Activated T-cell treated with anti-CD3 and anti-CD28 coated beads, Interleukin-2, amount 50 U/mL, for 24 hours (primary cell): ENCODE measurements around the gene SACS.
"Not testable (repeated sequence)": the region's sequence is repeated elsewhere in the genome, so short reads cannot be mapped to it uniquely, and the experiment has no call there.

Source experiments
- DNase-seq: peaks from one replicate; pipeline ENCODE4 v3.0.0-alpha.2; 2020
- H3K27ac Mint-ChIP-seq: 2 replicates; pipeline ENCODE4 v1.8.0; 2020; ENCODE audit warnings: mild to moderate bottlenecking, mixed read lengths
- H3K27me3 Mint-ChIP-seq: 2 replicates; pipeline ENCODE4 v1.8.0; 2020; ENCODE audit warnings: mixed read lengths
- H3K36me3 Mint-ChIP-seq: 2 replicates; pipeline ENCODE4 v1.8.0; 2020; ENCODE audit warnings: low read depth, mixed read lengths
- H3K4me1 Mint-ChIP-seq: 2 replicates; pipeline ENCODE4 v1.8.0; 2020; ENCODE audit warnings: low read depth, mixed read lengths
- H3K4me3 Mint-ChIP-seq: 2 replicates; pipeline ENCODE4 v1.8.0; 2020; ENCODE audit warnings: mild to moderate bottlenecking, moderate library complexity, mixed read lengths
- H3K9me3 Mint-ChIP-seq: 2 replicates; pipeline ENCODE4 v1.8.0; 2020; ENCODE audit warnings: mixed read lengths

The SACS gene

DNA sequence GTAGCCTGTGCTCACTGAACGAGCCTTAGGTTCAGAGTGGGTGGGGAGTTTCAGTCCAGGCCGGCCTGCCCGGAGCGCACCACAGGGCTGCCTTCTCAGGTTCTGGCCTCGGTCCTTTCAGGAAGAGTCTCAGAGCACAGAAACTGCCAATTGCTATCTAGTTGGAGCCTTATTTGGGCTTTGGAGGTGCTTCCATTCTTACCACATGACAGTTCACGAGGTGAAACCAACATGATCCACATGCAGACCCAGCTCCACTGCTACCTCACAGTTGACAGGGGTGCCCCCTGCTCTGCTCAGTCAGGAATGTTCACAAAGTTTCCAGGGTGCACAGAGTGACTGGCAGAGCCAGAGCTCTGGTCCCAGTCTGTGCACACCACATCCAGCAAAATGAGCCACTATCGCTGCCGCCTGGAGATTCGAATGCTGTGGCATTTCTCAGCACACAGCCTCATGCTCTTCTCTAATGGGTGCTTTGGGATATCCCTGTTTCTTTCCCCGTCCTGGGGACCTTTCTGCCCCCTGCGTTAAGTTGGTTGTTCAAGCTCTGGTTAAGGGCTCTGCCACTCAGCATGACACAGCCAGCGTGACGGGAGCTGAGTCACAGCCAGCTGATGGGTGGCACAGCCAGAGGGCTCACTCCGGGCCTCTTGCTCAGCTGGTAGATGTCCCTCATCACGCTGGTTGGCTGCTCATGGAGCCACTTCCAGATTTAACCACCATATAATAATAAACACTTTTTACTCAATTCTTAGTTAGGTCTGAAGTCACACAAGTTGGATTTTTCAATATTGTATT lies 7.5 kb upstream of the SACS start:
- Mint-ChIP-seq H3K36me3 (no peaks in the 10 kb centered on the region), H3K27me3 (no peaks in the 10 kb centered on the region), H3K9me3 (no peaks in the 10 kb centered on the region), H3K27ac (no peak overlapping the region), H3K4me3 (no peak overlapping the region), H3K4me1 (peaks cover 2% of the 10 kb centered on the region)
- no peak for DNase-seq

DNA sequence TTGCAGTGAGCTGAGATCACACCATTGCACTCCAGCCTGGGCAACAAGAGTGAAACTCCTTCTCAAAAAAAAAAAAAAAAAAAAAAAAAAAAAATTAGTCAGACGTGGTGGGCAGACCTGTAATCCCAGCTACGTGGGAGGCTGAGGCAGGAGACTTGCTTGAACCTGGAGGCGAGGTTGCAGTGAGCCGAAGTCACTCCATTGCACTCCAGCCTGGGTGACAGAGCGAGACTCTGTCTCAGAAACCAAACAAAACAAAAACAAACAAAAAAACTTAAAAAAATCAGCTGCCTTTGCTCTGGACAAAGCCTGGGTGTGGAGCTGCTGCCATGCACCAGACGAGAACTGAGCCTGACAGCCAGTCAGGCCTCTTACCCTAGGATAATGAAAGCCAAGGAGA lies 6.8 kb upstream of the SACS start:
- H3K27me3 Mint-ChIP-seq, H3K27ac Mint-ChIP-seq, H3K4me3 Mint-ChIP-seq, H3K9me3 Mint-ChIP-seq, DNase-seq, H3K36me3 Mint-ChIP-seq, H3K4me1 Mint-ChIP-seq: not testable (repeated sequence)

DNA sequence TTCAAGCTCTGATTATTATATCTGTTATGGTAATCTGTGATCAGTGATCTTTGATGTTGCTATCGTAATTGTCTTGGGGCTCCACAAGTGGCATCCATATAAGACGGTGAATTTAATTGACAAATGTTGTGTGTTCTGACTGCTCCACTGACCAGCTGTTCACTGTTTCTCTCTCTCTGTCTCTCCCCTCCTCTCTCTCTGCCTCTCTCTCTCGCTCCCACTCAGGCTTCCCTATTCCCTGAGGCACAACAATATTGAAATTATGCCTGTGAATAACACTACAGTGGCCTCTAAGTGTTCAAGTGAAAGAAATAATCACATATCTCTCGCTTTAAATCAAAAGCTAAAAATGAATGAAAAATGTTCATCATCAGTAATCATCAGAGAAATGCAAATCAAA lies 4.4 kb upstream of the SACS start:
- DNase-seq: no peak
- Mint-ChIP-seq H3K4me1 (peaks cover 4% of the 10 kb centered on the region), H3K9me3 (no peaks in the 10 kb centered on the region), H3K36me3 (no peaks in the 10 kb centered on the region), H3K27ac (no peak overlapping the region), H3K27me3 (peaks cover 15% of the 10 kb centered on the region), H3K4me3 (no peak overlapping the region)

DNA sequence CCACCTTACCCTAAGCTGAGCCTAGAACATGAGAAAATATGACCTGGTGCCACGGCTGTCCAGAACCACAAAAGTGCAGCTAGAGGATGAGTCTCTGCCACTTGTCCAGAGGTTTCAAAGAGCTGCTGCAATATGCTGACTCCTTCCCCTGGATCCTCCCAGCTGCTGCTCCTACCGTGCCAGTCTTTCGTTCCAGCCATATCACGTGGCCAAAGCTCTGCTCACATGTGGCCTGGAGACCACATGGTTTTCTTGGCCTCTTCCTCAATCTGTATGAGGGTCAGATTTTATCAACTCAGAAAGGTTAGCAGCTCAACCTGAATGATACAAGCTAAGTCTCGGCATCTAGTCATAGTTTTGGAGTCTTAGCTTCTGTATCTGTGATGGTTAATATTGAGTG lies 3.2 kb upstream of the SACS start:
- Mint-ChIP-seq H3K4me1 (peaks cover 4% of the 10 kb centered on the region), H3K27me3 (peaks cover 21% of the 10 kb centered on the region), H3K9me3 (no peaks in the 10 kb centered on the region), H3K36me3 (no peaks in the 10 kb centered on the region), H3K27ac (no peak overlapping the region), H3K4me3 (no peak overlapping the region)
- DNase-seq: no peak

DNA sequence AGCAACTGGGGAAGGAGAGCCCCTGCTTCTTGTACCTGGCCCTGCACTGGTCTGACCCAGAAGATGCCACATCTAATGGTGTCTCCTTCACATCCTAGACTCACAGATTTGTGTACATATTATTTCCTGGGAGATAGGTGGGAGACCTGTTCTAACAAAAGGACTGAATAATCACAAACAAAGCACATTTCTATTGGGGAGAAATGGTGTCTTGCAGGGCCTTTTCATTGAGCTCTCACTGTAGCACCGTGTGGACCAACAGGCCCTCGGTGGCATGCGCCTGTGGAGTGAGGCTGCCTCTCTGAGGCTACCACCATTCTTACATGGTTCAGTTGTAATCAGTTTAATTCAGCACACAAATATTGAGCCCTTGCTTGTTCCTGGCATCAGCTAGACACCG lies 989 bp upstream of the SACS start:
- Mint-ChIP-seq H3K36me3 (no peaks in the 10 kb centered on the region), H3K9me3 (no peaks in the 10 kb centered on the region), H3K27me3 (peaks cover 37% of the 10 kb centered on the region), H3K27ac (no peak overlapping the region), H3K4me3 (no peak overlapping the region), H3K4me1 (peaks cover 4% of the 10 kb centered on the region)
- no peak for DNase-seq

DNA sequence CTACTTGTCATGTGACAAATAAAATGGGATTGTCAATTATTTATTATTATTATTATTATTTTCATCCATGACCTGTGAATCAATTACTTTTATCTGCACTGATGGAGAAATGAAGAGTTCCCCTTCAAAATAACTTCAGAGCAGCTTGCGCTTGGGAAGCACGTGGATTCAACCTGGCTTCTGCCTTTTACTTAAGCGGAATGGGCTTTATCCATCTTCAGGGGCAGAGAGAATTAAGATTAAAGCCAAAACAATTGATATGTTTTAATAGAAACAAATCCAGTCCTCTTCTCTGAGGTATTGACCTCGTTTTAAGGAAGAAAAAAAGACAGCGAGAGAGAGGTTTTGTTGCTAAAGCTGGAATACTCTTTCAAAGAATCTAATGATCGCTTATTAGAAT lies 876 bp downstream of the SACS start:
- Mint-ChIP-seq H3K36me3 (no peaks in the 10 kb centered on the region), H3K4me1 (peaks cover 4% of the 10 kb centered on the region), H3K27ac (no peak overlapping the region), H3K27me3 (peaks cover 44% of the 10 kb centered on the region), H3K4me3 (no peak overlapping the region), H3K9me3 (no peaks in the 10 kb centered on the region)
- no peak for DNase-seq

DNA sequence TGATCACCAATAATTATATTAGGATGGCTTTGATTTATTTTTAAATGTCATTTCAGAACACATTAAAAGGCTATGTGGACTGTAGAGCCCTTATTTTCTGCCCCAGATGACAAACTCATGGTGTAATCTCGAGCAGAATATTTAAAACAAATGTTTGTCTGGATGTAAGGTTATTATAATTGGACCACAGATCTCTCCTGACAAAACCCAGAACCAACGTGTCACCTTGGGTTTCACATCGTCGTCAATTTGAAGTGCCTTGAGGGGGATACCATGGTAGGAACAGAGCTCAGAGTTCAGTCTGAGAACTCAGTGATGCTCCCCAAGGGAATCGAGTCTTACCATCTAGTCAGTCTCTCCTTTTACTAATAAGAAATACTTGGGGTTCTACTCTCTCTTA lies 2.8 kb downstream of the SACS start:
- H3K9me3 Mint-ChIP-seq: no peaks in the 10 kb centered on the region
- H3K27me3 Mint-ChIP-seq: peaks cover 44% of the 10 kb centered on the region
- no peak overlapping the region for H3K27ac Mint-ChIP-seq
- peaks cover 4% of the 10 kb centered on the region for H3K4me1 Mint-ChIP-seq
- no peak overlapping the region for H3K4me3 Mint-ChIP-seq
- DNase-seq: no peak
- no peaks in the 10 kb centered on the region for H3K36me3 Mint-ChIP-seq

DNA sequence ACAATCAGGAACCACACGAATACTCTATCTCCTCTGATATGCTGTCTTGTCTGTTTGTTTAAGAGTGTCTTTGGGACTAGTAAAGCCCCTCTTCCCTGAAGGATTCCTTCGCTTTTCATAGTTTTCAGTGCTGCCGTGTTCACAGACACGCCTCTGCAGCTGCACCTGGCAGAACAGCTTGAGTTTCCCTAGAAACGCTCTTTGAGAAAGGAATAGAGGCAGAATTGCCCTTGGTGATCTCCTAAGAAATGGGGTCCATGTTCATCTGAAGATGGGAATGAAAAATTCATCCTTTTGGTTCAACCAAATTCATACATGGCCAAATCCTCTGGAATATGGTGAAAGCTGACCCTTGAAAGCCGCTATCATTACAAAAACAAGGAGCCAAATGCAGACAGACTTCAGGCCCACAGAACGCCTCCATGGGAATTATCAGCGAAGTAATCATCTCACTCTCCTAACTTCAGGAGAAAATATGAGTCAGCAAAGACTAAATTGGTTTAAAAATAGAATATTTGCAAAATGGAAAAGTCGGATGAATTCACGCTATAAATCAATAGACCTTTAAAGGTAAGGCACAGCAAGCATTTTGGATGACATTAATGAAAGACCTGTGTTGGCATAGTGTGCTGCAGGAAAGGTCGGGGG lies 5.5 kb downstream of the SACS start:
- H3K9me3 Mint-ChIP-seq: no peaks in the 10 kb centered on the region
- DNase-seq: no peak
- H3K27me3 Mint-ChIP-seq: peaks cover 30% of the 10 kb centered on the region
- no peaks in the 10 kb centered on the region for H3K36me3 Mint-ChIP-seq
- H3K27ac Mint-ChIP-seq: no peak overlapping the region
- H3K4me1 Mint-ChIP-seq: peaks cover under 1% of the 10 kb centered on the region
- no peak overlapping the region for H3K4me3 Mint-ChIP-seq

DNA sequence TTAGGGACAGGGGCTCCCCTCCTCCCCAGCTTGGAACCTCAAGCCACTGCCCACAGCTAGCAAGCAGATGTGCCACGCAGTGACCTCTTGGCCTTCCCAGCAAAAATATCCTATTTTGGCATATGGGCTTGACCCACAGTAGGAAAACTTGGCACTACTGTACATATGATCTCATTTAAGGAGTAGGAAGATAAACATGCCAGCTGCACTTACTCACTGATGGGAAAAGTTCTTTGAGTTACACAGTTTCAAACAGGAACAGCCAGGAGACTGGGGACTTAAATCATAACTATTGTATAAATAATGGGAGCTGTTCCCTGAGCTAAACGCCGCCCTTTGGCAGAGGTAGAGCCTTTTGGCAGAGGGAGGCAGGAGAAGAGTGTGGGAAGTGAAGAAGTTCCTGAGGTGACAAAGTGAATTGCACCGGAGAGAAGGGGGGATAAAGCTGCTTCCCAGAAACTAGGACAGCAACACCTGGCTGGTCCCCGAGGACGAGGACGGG lies 6.1 kb downstream of the SACS start:
- Mint-ChIP-seq H3K9me3 (no peaks in the 10 kb centered on the region), H3K27me3 (peaks cover 29% of the 10 kb centered on the region), H3K4me1 (no peaks in the 10 kb centered on the region), H3K4me3 (no peak overlapping the region), H3K27ac (no peak overlapping the region), H3K36me3 (no peaks in the 10 kb centered on the region)
- DNase-seq: no peak

DNA sequence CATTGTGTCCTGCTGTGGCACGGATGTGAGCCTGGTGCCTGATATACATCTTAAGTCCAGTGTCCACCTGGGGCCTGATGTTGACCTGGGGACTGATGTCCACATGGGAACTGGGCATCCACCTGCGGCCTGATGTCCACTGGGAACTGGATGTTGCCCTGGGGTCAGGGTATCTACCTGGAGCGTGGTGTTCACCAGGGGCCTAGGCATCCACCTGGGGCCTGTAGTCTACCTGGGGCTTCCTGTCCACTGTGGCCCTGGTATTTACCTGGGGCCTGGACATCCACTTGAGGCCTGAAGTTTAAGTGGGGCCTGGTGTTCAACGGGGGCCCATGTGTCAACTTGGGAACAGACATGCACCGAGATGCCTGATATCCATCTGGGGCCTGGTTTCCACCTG lies 11.9 kb downstream of the SACS start:
- no peak overlapping the region for H3K27ac Mint-ChIP-seq
- no peaks in the 10 kb centered on the region for H3K9me3 Mint-ChIP-seq

DNA sequence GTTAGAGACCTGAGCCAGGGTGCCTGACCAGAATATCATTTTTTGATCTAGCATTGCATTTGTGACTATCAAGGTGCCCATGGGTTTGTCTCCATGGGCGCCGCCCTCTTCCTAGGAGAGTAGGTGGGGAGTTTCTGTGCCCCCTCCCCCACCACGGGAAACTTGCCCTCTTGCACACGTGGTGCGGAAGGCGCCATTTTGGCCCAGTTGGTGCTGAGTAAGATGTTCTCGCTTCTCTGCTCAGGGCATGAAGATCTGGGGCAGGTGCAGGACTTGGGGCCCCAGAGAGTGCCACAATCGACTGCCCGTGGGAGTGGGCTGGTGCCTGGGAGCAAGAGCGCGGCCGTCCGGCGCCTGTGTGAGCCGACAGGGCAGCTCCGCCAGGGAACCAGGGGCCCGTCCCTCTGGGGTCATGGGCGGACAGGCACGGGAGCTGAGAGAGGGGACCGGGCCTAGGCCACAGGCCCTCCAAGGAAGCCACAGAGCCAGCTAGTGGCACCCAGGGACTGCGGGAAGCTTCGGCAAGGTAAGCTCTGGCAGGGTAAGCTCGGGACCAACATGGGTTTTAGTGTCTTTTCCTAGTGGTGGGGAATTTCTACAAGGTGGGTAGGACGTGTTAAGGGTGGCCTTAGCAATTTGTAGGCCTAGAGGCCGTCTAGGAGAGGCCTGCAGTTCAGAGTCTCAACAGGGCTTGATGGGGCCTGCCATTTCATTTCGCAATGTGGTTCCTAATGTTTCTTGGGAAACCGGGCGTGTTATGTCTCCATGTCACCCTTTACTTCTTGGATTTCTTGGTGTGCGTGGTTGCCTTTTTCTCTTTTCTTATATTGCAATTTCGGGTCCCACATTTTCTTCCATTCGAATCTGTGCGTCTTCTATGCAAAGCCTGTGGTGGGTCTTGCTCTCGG lies 14.5 kb downstream of the SACS start:
- Mint-ChIP-seq H3K36me3 (no peaks in the 10 kb centered on the region), H3K27me3 (no peaks in the 10 kb centered on the region), H3K4me3 (no peak overlapping the region), H3K27ac (no peak overlapping the region), H3K4me1 (no peaks in the 10 kb centered on the region), H3K9me3 (no peaks in the 10 kb centered on the region)
- DNase-seq: no peak

More for the DNA sequence above, 11.9 kb downstream of the SACS start:
- Mint-ChIP-seq H3K27me3 (no peaks in the 10 kb centered on the region), H3K4me1 (no peaks in the 10 kb centered on the region), H3K4me3 (no peak overlapping the region), H3K36me3 (no peaks in the 10 kb centered on the region)
- no peak for DNase-seq

DNA sequence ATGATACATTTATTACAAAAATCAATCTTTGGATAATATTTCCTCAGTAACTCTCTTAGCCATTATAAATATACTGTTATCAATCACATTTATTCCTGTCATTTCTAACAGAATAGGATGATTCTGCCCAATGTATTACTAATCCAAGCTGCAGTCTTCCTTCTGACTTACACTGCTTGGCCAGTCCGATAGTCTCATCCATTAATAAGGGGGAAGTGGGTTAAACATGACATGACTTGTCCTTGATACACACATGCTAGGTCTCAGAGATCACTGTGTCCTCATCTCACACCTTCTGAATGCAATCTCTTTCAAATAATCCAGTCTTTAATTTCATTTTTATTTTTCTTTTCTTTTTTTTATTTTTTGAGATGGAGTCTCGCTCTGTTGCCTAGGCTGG lies 18.8 kb downstream of the SACS start:
- H3K4me1 Mint-ChIP-seq: no peaks in the 10 kb centered on the region
- no peaks in the 10 kb centered on the region for H3K9me3 Mint-ChIP-seq
- H3K36me3 Mint-ChIP-seq: no peaks in the 10 kb centered on the region
- peaks cover 6% of the 10 kb centered on the region for H3K27me3 Mint-ChIP-seq
- H3K4me3 Mint-ChIP-seq: no peak overlapping the region
- DNase-seq: no peak
- no peak overlapping the region for H3K27ac Mint-ChIP-seq

DNA sequence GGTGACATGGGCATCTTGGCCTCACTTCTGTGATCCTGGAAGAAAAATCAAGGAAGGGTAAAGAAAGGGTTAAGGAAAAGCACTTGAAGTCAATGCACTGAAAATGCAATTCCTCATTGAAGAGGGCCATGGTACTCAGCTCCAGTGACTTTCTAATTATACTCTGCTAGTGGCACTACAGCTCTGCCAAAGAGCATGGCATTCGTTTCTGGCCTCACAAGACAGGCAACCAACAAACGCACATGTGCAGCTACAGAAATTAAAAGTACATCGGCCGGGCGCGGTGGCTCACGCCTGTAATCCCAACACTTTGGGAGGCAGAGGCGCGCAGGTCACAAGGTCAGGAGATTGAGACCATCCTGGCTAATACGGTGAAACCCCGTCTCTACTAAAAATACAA lies 21.8 kb downstream of the SACS start:
- H3K36me3 Mint-ChIP-seq: no peaks in the 10 kb centered on the region
- peaks cover 6% of the 10 kb centered on the region for H3K27me3 Mint-ChIP-seq
- DNase-seq: no peak
- no peaks in the 10 kb centered on the region for H3K9me3 Mint-ChIP-seq
- H3K4me3 Mint-ChIP-seq: no peak overlapping the region
- no peak overlapping the region for H3K27ac Mint-ChIP-seq
- peaks cover 2% of the 10 kb centered on the region for H3K4me1 Mint-ChIP-seq

DNA sequence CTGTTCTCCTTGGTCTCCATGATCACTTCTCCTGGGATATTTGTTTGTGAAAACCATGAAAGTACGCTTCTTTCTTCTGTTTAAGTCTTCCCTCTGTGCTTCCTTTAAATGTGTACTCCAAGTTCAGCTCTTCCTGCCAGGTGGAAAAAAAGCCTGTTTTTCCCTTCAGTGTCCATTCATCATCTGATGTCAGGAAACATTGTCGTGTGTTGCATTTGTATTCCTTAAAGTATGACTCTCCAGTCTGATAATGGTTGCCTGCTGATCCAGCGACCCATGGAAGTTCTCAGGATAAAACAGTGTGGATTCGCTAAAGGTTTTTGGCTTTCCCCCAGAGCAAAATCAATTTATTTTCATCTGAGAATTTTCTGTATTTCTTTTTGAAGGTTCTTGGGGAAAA lies 22.3 kb downstream of the SACS start:
- H3K9me3 Mint-ChIP-seq: no peaks in the 10 kb centered on the region
- H3K4me3 Mint-ChIP-seq: no peak overlapping the region
- peaks cover 6% of the 10 kb centered on the region for H3K27me3 Mint-ChIP-seq
- H3K36me3 Mint-ChIP-seq: no peaks in the 10 kb centered on the region
- H3K4me1 Mint-ChIP-seq: peaks cover 3% of the 10 kb centered on the region
- H3K27ac Mint-ChIP-seq: no peak overlapping the region
- no peak for DNase-seq
